Spleen (tissue), 7 donors: Measurements from ENCODE around the gene UNCX.

Source experiments
- CTCF ChIP-seq, 11 experiments: fragments of 200-600 bp in 7 of 11; fragments of 450-650 bp in 4 of 11; sonication (generic) in 4 of 11; IDR thresholded peaks in 8 of 11; conservative IDR thresholded peaks in 3 of 11; 1 replicate in 7 of 11; 2 replicates in 4 of 11; pipeline versions ENCODE4 v1.4.0 to v1.8.0; 2016 to 2021; ENCODE audit warnings: antibody characterized with exemption in 11 of 11, inconsistent platforms in 4 of 11, mild to moderate bottlenecking in 1 of 11
- POLR2A ChIP-seq, 3 donors: fragments of 450-650 bp; IDR thresholded peaks; one replicate each; pipeline ENCODE4 v1.5.1; 2017; ENCODE audit warnings: antibody characterized with exemption in 3 of 3, mild to moderate bottlenecking in 1 of 3
- POLR2AphosphoS5 ChIP-seq, 3 donors: sonication (generic); formaldehyde crosslinking; IDR thresholded peaks; one replicate each; pipeline ENCODE4 v1.5.1; 2017; ENCODE audit warnings: antibody characterized with exemption in 3 of 3
- donor health status: DM: no; HTN: no; CAD: no; lungs with moderate emphysema.
- donor health status: DM: no; HTN: no; CAD: no.
- donor health status: DM: no; HTN: no; CAD: no.

DNA sequence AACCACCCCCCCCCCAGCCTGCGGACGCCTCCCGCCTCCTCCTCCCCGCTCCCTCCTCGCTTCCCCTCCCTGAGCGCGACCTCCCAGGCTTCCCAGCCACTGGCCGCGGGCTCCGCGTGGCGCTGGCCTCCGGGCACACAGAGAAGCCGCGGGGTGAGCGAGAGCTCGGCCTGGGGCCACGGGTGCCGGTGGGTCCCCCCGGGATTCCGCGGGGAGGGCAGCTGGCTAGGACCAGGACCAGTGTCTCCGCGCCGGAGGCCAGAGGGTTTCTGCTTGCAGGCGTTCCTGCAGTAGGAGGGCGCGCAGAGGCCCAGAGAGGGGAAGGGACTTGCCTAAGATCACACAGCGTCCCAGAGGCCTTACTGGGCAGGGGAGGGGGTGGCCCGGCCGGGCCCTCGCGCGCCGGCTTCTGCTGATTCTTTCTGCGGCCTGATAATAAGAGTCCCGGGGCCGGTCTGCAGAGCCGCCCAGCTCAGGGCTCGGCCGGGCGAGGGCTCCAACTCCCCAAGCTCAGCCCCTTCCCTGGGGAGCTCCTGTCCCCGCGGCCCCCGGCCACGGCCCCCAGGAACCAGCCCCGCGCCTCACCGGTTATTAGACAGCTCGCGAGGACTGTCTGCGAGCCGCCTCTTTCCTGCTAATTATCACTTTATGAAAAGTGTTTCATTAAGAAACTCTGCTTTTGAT lies 10.1 kb downstream of the UNCX start:
- TF ChIP-seq CTCF (IDR thresholded peaks at IDR 0.05 in 8 of 11, conservative IDR thresholded peaks at IDR 0.05 in 3 of 11) (no peak), POLR2AphosphoS5 (IDR thresholded peaks at IDR 0.05) (no peak), POLR2A (IDR thresholded peaks at IDR 0.05) (no peak)
